WERI-Rb-1 (cell line): ENCODE results near the gene GAA.

Source experiments
- DNase-seq: peaks from one replicate; pipeline ENCODE4 v3.0.0-alpha.2; 2020
- H3K27ac ChIP-seq: fragments of 250-450 bp; sonication (Bioruptor Pico); 2 replicates; pipeline ENCODE4 v1.5.1; 2020; ENCODE audit warnings: mild to moderate bottlenecking, moderate library complexity
- H3K27me3 ChIP-seq: fragments of 250-450 bp; sonication (Bioruptor Pico); 2 replicates; pipeline ENCODE4 v1.5.1; 2021; ENCODE audit warnings: mild to moderate bottlenecking, low read depth, moderate library complexity; ENCODE audit not compliant: insufficient read depth, severe bottlenecking
- H3K36me3 ChIP-seq: fragments of 250-450 bp; sonication (Bioruptor Pico); 2 replicates; pipeline ENCODE4 v1.5.1; 2020; ENCODE audit warnings: mild to moderate bottlenecking, moderate library complexity
- H3K4me3 ChIP-seq: 2 replicates; pipeline ENCODE4 v1.5.1; 2011; ENCODE audit warnings: low read depth, mild to moderate bottlenecking, control low read depth, low read length
- H3K9me3 ChIP-seq: fragments of 250-450 bp; sonication (Bioruptor Pico); 2 replicates; pipeline ENCODE4 v1.5.1; 2021; ENCODE audit warnings: mild to moderate bottlenecking, moderate library complexity; ENCODE audit not compliant: severe bottlenecking
- TF ChIP-seq, protein P1 (sequence below): IDR thresholded peaks from 2 replicates; pipeline ENCODE4 v1.5.1; 2011; ENCODE audit warnings: low read depth, mild to moderate bottlenecking, control low read depth, inconsistent platforms, low read length

Gene GAA

DNA sequence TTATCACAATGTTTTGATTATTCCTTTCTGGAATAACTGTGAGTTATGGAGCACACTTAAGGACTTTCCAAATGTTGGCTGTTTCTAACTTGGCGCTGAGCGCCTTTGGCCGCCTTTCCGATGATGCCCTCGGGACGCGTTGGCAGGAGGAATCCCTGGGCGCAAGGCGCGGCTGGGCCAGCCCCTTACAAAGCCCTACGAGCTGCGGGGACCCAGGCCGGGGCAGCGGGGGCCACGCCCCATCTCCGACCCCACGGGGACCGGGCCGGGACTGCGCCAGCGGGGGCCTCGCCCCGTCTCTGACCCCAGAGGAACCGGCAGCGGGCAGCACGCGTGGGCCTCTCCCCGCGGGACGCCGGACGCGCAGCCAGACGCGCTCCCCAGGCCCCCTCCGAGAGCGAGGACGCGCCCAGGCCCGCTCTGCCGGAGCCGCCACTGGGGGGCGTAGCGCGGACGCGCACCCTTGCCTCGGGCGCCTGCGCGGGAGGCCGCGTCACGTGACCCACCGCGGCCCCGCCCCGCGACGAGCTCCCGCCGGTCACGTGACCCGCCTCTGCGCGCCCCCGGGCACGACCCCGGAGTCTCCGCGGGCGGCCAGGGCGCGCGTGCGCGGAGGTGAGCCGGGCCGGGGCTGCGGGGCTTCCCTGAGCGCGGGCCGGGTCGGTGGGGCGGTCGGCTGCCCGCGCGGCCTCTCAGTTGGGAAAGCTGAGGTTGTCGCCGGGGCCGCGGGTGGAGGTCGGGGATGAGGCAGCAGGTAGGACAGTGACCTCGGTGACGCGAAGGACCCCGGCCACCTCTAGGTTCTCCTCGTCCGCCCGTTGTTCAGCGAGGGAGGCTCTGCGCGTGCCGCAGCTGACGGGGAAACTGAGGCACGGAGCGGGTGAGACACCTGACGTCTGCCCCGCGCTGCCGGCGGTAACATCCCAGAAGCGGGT lies at the start of gene GAA:
TSS of gene GAA (plus strand) at position 571 of the 935 bp plus-strand sequence. CDS start 3,006 bp downstream, outside the sequence.
- peak within 1 kb of the TSS; percentile 96 for H3K27ac ChIP-seq
- H3K27me3 ChIP-seq: no peaks in the 10 kb centered on the region
- TF ChIP-seq, protein P1, sequence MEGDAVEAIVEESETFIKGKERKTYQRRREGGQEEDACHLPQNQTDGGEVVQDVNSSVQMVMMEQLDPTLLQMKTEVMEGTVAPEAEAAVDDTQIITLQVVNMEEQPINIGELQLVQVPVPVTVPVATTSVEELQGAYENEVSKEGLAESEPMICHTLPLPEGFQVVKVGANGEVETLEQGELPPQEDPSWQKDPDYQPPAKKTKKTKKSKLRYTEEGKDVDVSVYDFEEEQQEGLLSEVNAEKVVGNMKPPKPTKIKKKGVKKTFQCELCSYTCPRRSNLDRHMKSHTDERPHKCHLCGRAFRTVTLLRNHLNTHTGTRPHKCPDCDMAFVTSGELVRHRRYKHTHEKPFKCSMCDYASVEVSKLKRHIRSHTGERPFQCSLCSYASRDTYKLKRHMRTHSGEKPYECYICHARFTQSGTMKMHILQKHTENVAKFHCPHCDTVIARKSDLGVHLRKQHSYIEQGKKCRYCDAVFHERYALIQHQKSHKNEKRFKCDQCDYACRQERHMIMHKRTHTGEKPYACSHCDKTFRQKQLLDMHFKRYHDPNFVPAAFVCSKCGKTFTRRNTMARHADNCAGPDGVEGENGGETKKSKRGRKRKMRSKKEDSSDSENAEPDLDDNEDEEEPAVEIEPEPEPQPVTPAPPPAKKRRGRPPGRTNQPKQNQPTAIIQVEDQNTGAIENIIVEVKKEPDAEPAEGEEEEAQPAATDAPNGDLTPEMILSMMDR: peak; percentile 95
- no peaks in the 10 kb centered on the region for H3K9me3 ChIP-seq
- peak; percentile 93 for DNase-seq
- peaks cover 13% of the 10 kb centered on the region for H3K36me3 ChIP-seq
- H3K4me3 ChIP-seq: peak within 1 kb of the TSS; percentile 93

DNA sequence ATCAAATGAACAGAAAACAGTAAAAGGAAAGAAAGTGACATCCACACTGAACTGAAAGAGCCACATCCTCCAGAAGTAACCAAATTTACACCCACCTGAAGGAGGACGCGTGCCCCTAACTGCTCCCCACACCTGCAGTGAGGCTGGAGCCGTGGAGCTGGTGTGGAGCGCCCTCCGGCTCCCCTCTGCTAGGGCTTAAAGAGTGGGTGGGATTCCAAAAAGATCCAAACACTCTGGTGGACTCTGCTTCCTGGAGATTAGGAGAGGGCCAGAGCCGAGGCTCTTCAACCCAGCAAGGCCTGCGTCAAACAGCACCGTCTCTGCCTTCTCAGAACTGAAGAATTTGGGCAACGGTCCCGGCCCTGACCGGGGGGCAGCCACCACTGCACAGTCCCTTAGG lies 49.7 kb upstream of the GAA start:
- TF ChIP-seq, protein P1: no peak
- no peak for DNase-seq
- peaks cover 41% of the 10 kb centered on the region for H3K36me3 ChIP-seq
- H3K27ac ChIP-seq: no peak overlapping the region
- no peaks in the 10 kb centered on the region for H3K27me3 ChIP-seq
- no peak overlapping the region for H3K4me3 ChIP-seq
- no peaks in the 10 kb centered on the region for H3K9me3 ChIP-seq

DNA sequence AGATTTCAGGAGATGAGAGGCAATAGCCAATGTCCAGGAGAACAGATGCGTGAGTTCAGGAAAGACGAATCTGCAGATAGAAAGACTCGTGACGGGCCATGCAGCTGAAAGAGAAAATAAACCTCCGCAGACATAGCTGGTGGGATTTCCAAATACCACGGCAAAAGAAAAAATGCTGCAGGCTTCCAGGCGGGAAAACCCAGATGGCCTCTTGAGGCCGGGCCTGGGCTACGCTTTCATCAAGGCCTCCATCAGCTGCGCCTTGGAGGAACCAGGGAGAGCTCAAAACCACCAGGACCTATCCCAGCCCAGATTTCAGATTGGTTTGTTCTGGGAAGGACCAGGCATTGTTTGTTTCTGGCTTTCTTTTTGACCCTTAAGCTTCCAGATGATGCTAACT lies 48.3 kb upstream of the GAA start:
- H3K27ac ChIP-seq: no peak overlapping the region
- H3K9me3 ChIP-seq: no peaks in the 10 kb centered on the region
- no peak overlapping the region for H3K4me3 ChIP-seq
- H3K27me3 ChIP-seq: no peaks in the 10 kb centered on the region
- TF ChIP-seq, protein P1: no peak
- peaks cover 38% of the 10 kb centered on the region for H3K36me3 ChIP-seq
- no peak for DNase-seq

DNA sequence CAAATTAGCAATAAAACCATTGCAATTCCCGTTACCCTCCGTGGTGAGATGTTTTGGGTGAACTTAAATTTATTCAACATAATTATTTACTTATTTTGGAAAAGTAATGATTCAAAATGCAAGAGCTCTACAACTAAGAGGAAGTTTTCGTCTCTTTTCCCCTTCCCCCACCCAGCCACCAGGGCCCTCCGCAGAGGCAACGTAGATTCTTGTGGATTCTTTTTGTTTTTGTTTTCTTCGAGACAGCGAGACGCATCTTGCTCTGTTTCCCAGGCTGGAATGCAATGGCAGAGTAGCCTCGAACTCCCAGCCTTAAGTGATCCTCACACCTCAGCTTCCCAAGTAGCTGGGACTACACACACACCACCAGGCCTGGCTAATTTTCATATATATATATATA lies 45.8 kb upstream of the GAA start:
- no peaks in the 10 kb centered on the region for H3K9me3 ChIP-seq
- no peak overlapping the region for H3K27ac ChIP-seq
- H3K27me3 ChIP-seq: no peaks in the 10 kb centered on the region
- TF ChIP-seq, protein P1: no peak
- DNase-seq: no peak
- no peak overlapping the region for H3K4me3 ChIP-seq
- peaks cover 31% of the 10 kb centered on the region for H3K36me3 ChIP-seq

DNA sequence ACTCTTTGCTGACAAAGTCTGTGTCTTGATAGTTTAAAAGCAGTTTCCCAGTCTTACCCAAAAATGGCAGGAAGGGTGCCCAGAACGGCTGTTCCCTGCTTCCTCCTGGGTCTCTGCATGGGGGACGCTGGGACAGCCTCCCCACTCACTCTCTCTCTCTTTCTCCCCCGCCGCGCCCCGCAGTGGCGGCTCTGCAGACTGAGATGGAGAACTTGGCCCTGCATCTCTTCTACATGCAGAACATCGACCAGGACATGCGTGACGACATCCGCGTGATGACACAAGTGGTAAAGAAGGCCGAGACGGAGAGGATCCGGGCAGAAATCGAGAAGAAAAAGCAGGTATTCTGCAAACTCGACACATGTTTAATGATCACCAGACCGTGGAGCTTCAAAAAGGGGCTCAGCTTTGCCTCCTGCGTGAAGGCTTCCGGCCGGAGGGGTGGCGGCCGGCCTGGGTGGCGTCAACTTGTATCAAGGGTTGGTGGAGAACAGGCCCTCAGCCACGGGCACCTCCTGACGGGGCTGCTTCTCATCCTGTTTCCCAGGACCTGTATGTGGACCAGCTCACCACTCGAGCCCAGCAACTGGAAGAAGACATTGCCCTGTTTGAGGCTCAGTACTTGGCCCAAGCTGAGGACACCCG lies 42.9 kb upstream of the GAA start:
- H3K4me3 ChIP-seq: no peak overlapping the region
- H3K36me3 ChIP-seq: peaks cover 17% of the 10 kb centered on the region
- no peak overlapping the region for H3K27ac ChIP-seq
- TF ChIP-seq, protein P1: no peak
- DNase-seq: no peak
- H3K9me3 ChIP-seq: no peaks in the 10 kb centered on the region
- no peaks in the 10 kb centered on the region for H3K27me3 ChIP-seq
